Measurements from ENCODE around the gene CA12.
"Not testable (repeated sequence)": the region's sequence is repeated elsewhere in the genome, so short reads cannot be mapped to it uniquely, and the experiment has no call there.

The CA12 gene

GRCh38 chr15:63381301-63382204 is at the start of gene CA12:
TSS of gene CA12 (minus strand) at chr15:63381846. CDS start at chr15:63381720, 126 bp downstream.
- no peak for DNase-seq

DNA sequence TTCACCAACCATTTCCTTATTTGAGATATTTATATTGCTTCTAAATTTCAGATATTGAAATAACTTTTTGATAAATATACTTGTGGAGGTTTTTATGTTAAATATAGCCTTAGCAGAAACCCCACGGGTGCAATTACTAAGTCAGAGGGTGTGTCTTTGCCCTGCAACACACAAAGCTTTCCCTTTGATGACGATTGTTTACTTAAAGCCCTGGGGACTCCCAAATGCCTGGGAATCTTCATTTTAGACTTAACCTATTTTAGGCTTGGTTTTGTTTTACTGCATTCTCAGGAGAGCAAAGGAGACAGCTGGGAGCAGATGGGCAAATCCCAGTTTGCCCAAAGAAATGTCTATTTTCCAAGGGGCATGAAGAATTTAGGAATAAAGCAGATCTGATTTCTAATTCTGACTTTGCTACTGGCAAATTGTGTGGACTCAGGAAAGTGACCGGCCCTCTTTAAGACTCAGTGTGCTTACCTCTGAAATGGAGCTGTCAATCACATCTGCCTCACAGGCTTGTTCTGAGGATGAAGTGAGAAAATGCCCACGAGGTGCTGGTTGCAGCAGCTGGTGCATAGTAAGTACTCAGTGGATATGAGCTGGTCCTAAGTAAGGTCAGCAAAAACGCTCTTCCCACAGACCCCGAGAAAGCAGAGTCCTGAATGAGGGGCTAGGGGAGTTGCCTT is 49.3 kb upstream of the CA12 start:
- DNase-seq, result no peak

DNA sequence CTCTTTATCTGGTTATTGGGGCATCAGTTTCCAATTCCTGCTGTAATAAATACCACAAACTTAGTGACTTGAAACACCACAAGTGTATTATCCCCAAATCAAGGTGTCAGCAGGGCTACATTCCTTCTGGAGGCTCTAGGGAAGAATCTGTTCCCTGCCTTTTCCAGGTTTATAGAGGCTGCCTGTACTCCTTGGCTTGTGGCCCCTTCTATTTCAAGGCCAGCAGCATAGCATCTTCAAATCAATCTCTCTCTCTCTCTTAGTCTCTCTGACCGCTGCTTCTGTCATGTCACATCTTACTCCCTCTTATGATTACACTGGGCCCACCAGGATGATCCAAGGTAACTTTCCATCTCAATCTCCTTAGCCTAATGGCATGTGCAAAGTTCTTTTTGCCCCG is 44.9 kb upstream of the CA12 start:
- no peak for DNase-seq

DNA sequence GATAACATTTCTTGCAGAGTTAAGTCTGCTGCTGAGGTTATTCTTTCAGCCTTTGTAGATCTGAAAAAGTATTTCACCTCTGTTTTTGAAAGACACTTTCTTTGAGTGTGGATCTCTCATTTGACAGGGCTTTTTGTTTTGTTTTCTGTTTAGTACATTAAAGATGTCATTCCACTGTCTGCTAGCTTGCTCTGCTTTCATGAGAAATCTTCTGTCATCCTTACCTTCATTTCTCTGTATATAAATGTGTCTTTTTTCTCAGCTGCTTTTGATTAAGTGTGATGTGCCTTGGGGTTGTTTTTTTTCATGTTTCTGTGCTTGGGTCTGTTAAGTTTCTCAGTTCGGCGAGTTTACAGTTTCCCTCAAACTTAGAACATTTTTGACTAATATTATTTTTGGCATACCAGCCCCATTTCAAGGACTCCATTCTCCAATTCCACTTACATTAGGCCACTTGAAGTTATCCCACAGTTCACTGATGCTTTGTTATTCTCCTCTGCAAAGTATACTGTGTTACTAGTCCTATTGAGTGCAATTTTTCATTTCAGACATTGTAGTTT is 43.9 kb upstream of the CA12 start:
- DNase-seq, result no peak

- no peak for DNase-seq
These were observed 41.4 kb upstream of the CA12 start for GRCh38 chr15:63422891-63423590.

DNA sequence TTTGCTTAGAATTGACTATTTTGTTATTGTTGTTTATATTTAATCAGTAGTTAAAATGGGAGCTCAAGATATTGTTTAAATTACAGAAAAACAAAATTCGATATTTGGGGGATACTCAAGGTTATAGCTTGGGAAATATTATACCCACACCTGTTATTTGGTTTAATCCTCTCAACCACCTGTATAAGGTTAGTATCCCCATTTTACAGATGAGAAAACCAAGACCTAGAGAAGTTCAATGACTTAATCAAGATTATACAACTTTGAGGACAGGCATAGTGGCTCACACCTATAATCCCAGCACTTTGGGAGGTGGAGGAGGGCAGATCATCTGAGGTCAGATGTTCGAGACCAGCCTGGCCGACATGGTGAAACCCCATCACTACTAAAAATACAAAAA is 39.8 kb upstream of the CA12 start:
- DNase-seq, result no peak

DNA sequence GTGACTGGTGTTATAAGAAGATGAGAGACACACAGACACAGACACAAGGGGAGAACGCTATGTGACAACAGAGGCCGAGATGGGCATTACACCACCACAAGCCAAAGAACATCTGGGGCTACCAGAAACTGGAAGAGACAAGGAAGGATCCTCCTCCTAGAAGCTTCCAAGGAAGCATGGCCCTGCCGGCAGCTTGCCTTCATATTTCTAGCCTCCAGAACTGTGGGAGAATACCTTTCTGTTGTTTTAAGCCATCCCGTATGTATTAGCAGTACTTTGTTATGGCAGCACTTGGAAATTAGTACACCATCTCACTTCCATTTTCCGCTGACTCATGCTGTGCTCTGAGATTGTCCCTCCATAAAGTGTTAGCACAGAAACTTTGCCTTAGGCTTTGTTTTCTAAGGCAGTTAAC is 38.7 kb upstream of the CA12 start:
- DNase-seq, result no peak

- no peak for DNase-seq
These were observed 37.2 kb upstream of the CA12 start for GRCh38 chr15:63418811-63419210.

- DNase-seq, result no peak
These were observed 36.1 kb upstream of the CA12 start for GRCh38 chr15:63417721-63418120.

DNA sequence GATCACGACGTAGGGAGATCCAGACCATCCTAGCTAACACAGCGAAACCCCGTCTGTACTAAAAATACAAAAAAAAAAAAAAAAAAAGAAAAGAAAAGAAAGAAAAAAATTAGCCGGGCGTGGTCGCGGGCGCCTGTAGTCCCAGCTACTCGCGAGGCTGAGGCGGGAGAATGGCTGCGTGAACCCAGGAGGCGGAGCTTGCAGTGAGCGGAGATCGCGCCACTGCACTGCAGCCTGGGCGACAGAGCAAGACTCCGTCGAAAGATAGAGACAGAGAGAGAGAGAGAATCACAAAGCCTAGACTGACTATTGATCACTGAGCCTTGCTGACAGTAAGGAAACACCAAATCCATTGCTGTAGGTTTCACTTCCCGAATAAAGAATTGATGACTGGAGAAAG is 35.6 kb upstream of the CA12 start:
- not testable (repeated sequence) for DNase-seq

GRCh38 chr15:63414474-63415120 is 33.0 kb upstream of the CA12 start:
- no peak for DNase-seq

DNA sequence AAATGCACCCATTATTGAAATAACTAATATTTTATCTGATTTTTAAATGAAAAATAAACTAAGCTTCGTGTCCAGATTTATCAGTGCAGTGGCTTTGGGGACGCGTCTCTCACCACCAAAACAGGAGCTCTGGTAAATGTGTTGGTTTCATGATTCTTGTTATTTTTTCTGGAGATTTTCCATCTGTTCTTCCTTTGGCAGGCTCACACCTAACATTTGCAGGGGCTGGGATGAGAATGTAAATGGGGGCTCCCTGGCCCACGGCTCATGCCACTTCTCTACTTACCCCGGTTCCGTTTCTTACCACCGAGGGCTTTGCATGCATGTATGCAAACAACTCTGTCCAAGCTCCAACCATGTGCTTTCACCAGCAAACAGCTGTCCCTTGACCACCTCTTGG is 30.9 kb upstream of the CA12 start:
- no peak for DNase-seq

- DNase-seq, result no peak
These were observed 30.2 kb upstream of the CA12 start for GRCh38 chr15:63411866-63412265.

DNA sequence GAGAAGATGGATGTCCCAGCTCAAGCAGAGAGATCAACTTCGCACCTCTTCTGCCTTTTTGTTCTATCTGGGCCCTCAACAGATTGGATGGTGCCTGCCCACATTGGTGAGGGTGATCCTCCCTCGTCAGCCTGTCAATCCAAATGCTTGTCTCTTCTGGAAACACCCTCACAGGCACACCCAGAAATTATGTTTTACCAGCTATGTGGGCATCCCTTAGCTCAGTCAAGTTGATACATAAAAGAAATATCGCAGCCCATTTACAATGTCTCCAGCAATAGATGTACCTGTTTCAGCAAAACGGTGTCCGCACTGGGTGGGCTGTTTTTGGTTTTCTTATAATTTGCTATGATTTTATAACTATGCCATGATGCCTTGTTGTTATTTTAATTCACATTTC is 27.5 kb upstream of the CA12 start:
- DNase-seq, result no peak

DNA sequence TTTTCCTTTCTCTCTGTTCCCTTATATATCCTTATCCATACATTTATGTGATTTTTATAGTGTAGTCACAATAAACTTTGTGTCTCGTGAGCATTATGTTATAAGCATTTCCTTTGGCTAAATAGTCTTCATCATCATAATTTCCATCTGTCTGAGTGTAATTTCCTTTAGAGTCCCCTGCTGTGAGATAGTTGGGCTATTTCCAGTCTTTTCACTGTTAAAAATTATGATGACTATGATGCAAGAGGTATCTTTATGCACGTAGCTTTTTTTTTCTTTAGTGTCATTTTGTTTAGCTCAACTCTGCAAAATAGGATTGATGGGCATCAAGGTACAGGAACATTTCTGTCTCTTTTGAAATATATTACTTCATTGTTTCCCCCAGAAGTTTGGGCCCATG is 26.9 kb upstream of the CA12 start:
- no peak for DNase-seq

GRCh38 chr15:63407612-63408011 is 26.0 kb upstream of the CA12 start:
- peak; percentile 96 for DNase-seq

- no peak for DNase-seq
These were observed 24.2 kb upstream of the CA12 start for GRCh38 chr15:63405683-63406390.

DNA sequence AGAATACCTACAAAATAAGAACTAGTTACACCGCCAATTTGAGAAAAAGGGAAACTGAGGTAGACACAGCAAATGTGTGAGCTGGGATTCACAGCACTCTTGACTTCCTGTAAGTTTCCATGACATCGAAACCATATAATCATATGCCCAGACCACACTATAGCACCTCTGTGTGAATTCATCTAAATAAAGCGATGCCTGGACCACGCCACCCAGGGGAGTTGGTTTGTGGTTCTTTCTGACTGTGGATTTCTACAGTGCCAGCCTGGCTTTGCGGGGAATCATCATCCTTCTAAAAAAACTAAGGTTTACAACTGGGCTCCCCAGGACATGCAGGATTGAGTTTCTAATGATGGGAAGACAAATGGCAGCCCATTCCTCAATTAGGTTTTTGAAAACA is 23.5 kb upstream of the CA12 start:
- DNase-seq, result no peak

DNA sequence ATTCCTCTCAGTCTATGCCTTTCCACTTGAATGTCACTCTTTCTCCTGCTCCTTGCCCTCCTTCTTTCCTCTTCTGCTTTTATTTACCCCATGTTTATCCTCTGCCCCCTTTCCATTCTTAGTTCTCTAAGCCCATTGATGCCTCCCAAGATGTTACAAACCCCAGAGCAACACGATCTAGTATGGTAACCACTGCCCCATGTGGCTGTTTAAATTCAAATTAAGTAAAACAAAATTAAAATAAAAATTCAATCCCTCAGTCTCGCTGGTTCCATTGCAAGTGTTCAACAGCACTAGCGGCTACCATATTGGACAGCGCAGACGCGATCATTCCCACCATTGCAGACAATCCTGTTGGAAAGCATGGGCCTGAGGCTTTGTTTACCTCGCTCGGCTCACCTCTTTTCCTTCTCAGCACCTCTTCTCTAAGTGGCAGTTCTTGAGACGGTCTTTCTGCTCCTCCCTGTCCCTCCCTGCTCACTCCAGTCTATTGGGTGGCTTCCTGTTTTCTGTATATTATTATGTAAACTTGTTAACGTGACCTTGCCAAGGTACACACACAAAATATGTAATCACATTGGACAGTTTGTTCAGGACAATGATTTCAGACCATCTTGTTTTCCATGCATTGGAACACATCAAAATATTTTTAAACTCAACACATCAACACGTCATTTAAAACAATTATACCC is 21.8 kb upstream of the CA12 start:
- DNase-seq, result no peak

GRCh38 chr15:63402498-63403253 is 21.0 kb upstream of the CA12 start:
- DNase-seq, result peak; percentile 15

Data from NCI-H524 treated with DMSO at 0.1 percent for 48 hours (cell line).